Neural crest cell (in vitro differentiated cells): ENCODE measurements around the gene CST4. TPM values are rescaled to one million over a fixed set of nuclear protein-coding genes. Genes with fewer than 3 reads are reported as not detected.

Experiments
- DNase-seq: peaks from one replicate; pipeline ENCODE4 v3.0.0; 2021; ENCODE audit warnings: low read depth, mixed read lengths, low spot score
- H3K27ac Mint-ChIP-seq: one replicate; pipeline ENCODE4 v1.8.0; 2021; ENCODE audit warnings: mild to moderate bottlenecking, mixed read lengths; ENCODE audit not compliant: unreplicated experiment
- H3K27me3 Mint-ChIP-seq: 2 replicates; pipeline ENCODE4 v1.8.0; 2021; ENCODE audit warnings: low read depth, mild to moderate bottlenecking, mixed read lengths
- H3K36me3 Mint-ChIP-seq: 2 replicates; pipeline ENCODE4 v1.8.0; 2021; ENCODE audit warnings: low read depth, mild to moderate bottlenecking, mixed read lengths
- H3K4me1 Mint-ChIP-seq: 2 replicates; pipeline ENCODE4 v1.8.0; 2021; ENCODE audit warnings: mixed read lengths
- H3K4me3 Mint-ChIP-seq: one replicate; pipeline ENCODE4 v1.8.0; 2021; ENCODE audit warnings: mild to moderate bottlenecking, mixed read lengths
- H3K9me3 Mint-ChIP-seq: 2 replicates; pipeline ENCODE4 v1.8.0; 2021; ENCODE audit warnings: mixed read lengths
- total RNA-seq: library from RNA; stranded (reverse); gene quantifications from 2 replicates; pipeline ENCODE4 v1.2.1, GENCODE V29; 2021
- TF ChIP-seq, protein P1 (sequence below): fragments of 200-600 bp; sonication (generic); conservative IDR thresholded peaks from 2 replicates; pipeline ENCODE4 v1.5.0; 2021; ENCODE audit warnings: antibody characterized with exemption, mild to moderate bottlenecking

CST4 gene
- total RNA-seq, 1 donor from 2014 or later = not detected

DNA sequence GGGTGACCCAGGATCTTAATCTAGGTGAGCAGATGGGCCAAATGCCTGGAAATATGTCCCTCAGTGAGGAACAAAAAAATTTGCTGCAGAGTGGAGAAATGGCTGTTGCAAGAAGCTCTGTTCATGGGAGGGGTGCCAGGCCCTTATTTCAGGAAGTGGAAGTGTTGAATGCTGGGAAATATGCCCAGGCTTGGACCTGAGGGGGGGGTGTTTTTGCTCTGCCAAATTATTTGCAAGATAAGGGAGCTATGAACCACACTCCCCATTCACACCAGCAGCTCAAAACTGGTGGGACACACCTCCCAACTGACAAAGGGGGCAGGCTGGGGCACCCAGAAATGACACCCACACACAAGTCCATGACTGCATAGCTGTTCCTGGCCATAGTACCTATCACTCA is 8.7 kb downstream of the CST4 start:
- TF ChIP-seq, protein P1, sequence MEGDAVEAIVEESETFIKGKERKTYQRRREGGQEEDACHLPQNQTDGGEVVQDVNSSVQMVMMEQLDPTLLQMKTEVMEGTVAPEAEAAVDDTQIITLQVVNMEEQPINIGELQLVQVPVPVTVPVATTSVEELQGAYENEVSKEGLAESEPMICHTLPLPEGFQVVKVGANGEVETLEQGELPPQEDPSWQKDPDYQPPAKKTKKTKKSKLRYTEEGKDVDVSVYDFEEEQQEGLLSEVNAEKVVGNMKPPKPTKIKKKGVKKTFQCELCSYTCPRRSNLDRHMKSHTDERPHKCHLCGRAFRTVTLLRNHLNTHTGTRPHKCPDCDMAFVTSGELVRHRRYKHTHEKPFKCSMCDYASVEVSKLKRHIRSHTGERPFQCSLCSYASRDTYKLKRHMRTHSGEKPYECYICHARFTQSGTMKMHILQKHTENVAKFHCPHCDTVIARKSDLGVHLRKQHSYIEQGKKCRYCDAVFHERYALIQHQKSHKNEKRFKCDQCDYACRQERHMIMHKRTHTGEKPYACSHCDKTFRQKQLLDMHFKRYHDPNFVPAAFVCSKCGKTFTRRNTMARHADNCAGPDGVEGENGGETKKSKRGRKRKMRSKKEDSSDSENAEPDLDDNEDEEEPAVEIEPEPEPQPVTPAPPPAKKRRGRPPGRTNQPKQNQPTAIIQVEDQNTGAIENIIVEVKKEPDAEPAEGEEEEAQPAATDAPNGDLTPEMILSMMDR = no peak
- no peak for DNase-seq
- no peak overlapping the region for H3K27ac Mint-ChIP-seq
- peaks cover 27% of the 10 kb centered on the region for H3K27me3 Mint-ChIP-seq
- H3K9me3 Mint-ChIP-seq = peaks cover 2% of the 10 kb centered on the region
- H3K4me3 Mint-ChIP-seq = no peak overlapping the region
- no peaks in the 10 kb centered on the region for H3K4me1 Mint-ChIP-seq
- H3K36me3 Mint-ChIP-seq = no peaks in the 10 kb centered on the region

DNA sequence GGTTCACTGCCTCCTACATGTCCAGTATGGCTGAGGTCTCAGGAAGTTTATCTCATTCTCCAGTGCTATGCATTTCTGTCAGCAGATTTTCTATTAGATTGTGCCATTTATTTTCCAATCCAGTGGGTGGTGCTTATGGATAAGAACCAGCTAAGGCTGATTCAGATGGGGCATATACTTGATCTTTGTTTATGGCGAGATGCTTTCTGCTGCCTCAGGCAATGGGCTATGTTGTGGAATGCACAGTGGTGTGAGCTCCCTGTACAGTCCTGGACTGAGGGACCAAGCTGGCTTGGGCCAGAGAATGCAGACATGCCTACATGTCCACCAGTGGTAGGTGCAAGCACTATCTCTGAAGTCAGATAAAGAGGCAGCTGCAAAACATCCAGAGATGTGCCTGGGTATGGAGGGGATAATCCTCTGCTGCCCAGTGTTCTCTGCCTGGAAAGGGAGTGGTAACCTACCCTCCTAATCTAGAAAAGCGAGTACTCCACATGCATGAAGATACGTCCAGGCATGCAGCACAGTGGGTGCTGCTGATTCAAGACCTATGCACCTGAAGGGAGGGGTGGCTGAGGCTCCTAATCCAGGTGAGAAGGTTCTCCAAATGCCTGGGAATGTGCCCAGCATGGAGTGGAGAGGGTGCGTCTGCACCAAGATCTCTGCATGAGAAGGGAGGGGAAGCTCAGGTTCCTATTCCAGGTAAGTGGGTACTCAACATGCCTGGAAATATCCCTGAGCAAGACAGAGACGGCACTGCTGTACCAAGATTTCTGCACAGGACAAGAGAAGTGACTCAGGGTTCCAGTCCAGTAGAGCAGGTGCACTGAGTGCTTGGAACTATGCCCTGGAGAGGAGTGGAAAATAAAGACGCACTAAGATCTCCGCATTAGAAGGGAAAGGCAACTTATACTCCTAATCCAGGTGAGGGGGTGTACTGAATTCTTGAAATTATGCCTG is 9.4 kb downstream of the CST4 start:
- no peak for DNase-seq
- no peak overlapping the region for H3K4me3 Mint-ChIP-seq
- TF ChIP-seq, protein P1 = no peak
- H3K4me1 Mint-ChIP-seq = no peaks in the 10 kb centered on the region
- no peak overlapping the region for H3K27ac Mint-ChIP-seq
- peaks cover 2% of the 10 kb centered on the region for H3K9me3 Mint-ChIP-seq
- H3K36me3 Mint-ChIP-seq = no peaks in the 10 kb centered on the region
- peaks cover 27% of the 10 kb centered on the region for H3K27me3 Mint-ChIP-seq

DNA sequence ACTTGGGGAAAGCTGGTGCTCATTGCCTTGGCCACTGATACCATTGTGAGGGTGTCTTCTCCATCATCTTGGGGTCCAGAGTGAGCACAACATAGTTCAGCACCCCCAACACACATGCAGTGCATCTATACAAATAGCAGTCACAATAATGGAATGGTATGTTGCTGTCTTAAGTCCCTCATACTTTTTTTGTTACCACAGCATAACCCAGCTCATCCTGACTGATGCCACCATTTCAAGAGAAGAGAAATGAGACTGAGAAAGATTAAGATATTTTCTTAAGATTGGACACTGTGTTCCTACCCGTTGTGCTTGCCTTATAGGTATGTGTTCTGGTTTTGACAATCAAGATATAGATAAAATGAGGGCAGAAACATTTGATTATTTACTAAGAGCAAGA is 15.6 kb downstream of the CST4 start:
- TF ChIP-seq, protein P1 = no peak
- Mint-ChIP-seq H3K27me3 (peaks cover 22% of the 10 kb centered on the region), H3K9me3 (peaks cover 3% of the 10 kb centered on the region), H3K27ac (no peak overlapping the region), H3K36me3 (no peaks in the 10 kb centered on the region), H3K4me3 (no peak overlapping the region), H3K4me1 (no peaks in the 10 kb centered on the region)
- no peak for DNase-seq

DNA sequence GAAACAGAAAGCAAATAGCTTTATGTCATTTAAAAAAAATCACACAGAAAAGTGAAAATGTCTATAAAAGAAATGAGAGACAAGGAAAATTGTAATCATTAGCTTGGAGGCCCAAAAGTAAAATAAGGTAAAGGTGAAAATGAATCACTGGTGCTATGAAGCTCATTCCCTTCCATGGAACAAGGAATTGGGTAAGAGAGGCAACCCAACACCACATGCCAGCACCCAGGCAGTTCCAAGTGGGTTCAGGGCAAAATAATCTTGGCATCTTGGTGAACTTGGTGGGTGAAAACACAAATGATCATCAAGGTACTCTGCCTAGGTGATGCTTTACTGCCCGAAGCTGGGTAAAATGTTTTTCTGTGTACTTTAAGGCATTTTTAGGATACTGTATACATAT is 16.7 kb downstream of the CST4 start:
- Mint-ChIP-seq H3K4me3 (no peak overlapping the region), H3K36me3 (no peaks in the 10 kb centered on the region), H3K9me3 (peaks cover 3% of the 10 kb centered on the region), H3K4me1 (no peaks in the 10 kb centered on the region), H3K27ac (no peak overlapping the region), H3K27me3 (peaks cover 20% of the 10 kb centered on the region)
- no peak for DNase-seq
- TF ChIP-seq, protein P1 = no peak

DNA sequence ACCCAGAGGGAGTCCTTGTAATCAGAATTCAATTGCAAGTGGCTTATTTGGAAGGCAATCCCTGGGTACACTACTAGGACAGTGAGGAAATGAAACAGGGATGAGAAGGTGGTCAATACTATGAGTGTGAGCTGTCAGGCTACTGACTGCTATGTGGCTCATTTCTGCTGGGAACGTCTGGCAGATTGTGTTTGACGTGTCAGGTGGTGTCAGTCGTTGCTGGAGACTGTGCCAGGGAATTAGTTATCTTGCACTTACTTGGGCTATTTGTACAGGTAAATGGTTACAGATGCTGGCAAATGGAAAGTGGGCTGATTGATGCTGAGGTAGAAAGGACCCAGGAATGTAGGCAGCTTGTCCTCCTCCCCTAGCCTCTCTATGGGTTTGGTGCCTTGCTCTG is 17.4 kb downstream of the CST4 start:
- Mint-ChIP-seq H3K9me3 (peaks cover 3% of the 10 kb centered on the region), H3K27me3 (peaks cover 15% of the 10 kb centered on the region), H3K4me1 (no peaks in the 10 kb centered on the region), H3K36me3 (no peaks in the 10 kb centered on the region), H3K27ac (no peak overlapping the region), H3K4me3 (no peak overlapping the region)
- TF ChIP-seq, protein P1 = no peak
- no peak for DNase-seq
